ENCODE results near the gene TPRG1.

TPRG1 gene

GRCh38 chr3:189286188-189286587, 114.4 kb downstream of the TPRG1 start:
- DNase-seq: no peak

DNA sequence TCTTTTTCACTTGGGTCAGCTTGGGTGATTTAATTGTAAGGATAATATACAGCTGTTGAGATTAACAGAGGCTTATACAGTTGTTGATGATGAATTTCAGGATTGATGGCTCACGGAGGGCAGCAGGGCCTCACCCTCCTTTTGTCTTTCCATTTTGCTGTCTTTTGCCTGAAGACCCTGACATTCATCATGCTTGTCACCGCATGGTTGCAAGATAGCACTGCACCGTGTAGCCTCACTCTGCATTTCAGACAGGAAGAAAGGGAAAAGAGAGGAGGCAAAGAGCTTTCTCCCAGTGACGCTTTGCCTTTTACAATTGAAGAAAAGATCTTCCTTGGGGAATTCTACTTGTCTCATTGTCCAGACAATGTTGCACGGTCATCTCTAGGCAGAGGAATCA, 115.1 kb downstream of the TPRG1 start:
- no peak for DNase-seq

- DNase-seq: no peak
Observed at GRCh38 chr3:189288348-189289235, 116.8 kb downstream of the TPRG1 start.

DNA sequence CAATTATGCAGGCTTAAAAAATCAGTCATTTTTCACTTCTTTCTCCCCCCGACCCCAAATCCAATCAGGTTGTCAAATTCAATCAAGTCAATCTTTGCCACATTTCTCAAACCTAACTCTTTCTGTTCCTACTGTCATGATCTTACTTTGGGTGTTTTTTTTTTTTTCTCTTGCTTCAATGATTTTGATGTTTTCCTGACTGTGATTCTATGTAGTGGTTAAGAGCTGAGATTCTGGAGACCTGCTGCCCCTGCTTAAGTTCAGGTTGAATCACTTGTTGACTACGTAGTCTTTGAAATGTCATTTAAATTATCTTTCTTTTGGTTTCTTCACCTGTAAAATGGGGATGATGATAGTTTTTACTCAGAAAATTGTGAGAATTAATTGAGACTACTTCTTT, 117.5 kb downstream of the TPRG1 start:
- no peak for DNase-seq

GRCh38 chr3:189292667-189293484, 121.1 kb downstream of the TPRG1 start:
- no peak for DNase-seq

- DNase-seq: no peak
Observed at GRCh38 chr3:189294649-189295048, 122.9 kb downstream of the TPRG1 start.

DNA sequence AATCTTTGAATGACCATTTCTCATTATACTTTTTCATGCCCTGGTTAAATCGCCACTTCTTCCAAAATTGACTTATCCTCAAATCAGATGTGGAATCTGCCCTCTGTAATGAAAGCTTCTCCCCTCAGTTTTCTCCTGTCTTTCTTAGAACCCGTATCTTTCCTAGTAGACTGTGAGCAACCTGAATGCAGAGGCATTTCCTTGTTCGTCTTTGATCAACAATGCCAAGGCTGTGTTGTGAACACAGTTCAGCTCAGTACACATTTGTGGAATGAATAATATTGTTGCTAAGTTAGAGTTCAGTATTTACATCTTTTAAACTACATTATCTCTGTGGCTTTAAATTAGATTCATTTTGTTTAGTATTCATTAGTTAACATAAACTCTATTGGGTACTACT, 123.3 kb downstream of the TPRG1 start:
- no peak for DNase-seq

DNA sequence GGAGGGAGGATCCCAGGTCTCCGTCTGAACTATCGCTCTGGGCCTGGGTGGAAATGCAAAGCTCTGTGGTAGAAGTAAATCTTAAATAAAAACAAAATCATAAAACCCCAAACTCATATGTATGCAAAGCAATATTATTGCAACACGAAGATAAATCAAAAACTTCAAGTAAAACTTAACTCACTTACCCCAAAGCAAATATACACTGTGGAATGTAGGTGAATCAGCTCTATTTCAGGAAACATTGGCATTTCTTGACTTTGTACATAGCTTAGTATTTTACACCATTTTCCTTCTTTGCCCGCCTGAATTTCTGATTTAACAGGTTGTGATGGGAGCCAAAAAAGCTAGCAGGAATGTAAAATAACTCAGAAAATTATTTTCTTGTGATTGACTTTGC, 126.2 kb downstream of the TPRG1 start:
- DNase-seq: no peak

DNA sequence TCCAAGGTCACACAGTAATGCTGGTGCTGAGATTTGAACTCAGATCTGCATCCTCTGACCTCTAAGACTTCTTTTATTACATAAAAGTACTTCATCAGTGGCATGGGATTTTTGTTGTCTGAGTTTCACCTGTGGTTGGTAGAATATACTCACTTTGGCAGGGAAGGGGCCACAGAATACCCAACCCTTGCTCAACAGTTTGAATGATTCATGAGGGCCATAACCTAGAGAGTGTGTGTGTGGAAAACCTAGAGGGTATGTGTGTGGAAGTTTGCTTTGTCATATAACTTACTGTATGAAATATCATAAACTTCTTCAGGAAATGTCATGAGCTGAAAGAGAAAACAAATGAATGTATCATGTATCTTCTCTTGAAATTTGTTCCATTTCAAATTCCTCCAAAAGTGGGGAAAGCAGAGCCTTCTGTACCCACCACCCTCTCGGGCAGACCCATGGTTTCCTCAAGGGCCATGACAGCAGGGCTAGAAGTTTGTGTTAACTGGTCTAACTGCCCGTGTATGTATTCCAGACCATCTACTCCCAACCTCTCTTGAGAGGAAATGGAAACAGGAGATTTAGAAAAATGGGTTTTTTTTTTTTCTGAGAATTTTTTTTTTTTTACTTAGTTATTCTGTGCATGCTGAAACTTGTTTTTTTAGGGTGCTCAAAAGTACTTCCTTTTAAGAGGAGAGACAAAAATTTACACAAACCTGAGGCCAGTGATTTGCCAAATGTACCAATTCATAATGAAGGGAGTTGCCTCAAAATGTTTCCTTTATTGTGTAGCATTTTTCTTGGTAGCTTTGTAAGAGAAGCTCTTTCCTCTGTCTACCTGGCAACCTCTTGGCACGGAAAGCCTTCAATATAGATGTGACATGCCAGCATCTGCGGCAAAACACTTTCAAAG, 127.0 kb downstream of the TPRG1 start:
- no peak for DNase-seq

- no peak for DNase-seq
Observed at GRCh38 chr3:189300345-189300744, 128.6 kb downstream of the TPRG1 start.

DNA sequence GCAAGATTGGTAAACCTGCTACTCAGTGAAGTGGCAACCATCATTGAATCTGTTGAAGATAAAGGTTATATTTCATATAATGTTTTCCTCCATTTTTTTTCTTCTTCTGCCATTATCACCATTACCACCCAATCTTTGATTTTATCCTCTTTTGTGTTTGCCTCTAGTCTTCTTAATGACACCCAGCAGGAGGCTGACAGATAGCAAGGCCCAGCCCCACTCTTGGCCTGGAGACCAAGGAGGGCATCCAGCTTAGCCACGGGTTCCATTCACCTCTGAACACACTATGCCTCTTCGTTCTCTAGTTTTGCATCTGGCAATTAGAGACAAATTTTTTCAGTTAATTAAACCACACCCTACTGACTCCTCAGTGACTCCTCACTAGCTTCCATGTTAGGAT, 129.7 kb downstream of the TPRG1 start:
- no peak for DNase-seq

GRCh38 chr3:189303584-189303983, 131.8 kb downstream of the TPRG1 start:
- DNase-seq: no peak

DNA sequence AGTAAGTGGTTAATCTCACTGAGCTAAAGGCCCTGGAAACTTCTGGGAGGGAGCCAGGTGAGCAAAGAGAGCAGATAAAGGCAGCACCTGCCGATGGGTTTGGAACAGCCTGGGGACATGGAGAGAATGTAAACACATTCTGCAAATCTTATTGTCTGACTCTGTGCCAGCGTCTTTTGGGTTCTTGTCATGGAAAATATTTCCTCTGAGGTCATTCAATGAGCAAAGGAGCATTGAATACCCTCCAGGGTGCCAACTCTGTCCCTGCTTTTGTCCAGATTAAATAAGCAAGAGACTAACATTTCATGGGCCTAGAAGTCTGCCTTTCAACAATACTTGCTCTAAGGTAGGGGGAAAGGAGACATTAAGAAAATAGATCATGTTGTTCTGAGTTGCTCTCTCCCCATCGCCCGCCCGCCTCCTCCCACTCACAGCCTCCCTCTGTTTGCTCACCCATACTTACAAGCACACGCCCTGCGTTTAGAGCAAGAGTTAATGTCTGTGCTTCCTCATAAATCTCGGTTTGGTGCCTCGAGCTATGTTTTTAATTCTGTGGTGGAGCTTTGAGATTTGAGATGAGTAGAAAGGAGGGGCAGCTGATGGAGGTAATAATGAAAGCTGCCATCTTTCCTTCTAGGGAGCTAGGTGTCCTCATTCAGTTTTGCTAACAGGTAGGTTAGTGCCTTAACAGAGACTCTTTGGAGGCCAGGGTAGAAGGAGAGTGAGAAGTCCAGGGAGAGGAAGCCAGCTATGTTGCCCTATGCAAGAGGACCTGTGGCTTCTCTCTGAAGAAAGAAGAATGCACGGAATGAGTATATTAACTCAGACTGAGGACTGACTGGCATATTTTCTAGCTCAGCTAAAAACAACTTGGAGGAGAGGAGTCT, 132.9 kb downstream of the TPRG1 start:
- no peak for DNase-seq

- DNase-seq: no peak
Observed at GRCh38 chr3:189305412-189305811, 133.6 kb downstream of the TPRG1 start.

DNA sequence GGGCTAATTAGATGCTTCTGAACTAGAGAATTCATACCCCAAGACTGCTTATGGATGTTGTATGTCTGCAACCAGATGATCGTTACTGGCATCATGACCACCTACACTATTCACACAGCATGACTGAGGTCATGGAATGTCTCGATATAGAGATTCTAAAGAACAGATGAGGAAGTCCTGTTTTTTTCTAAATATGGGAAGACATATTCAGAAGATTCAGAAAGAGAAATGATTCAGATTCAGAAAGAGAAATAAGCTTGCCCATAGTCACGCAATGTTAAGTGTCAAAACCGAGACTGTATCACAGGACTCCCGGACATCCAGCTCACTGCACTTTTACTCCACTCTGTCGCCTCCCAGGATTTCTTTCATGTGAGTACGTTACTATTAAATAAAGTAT, 136.2 kb downstream of the TPRG1 start:
- peak; percentile 23 for DNase-seq

GRCh38 chr3:189308608-189309007, 136.8 kb downstream of the TPRG1 start:
- no peak for DNase-seq

GRCh38 chr3:189309400-189309975, 137.7 kb downstream of the TPRG1 start:
- DNase-seq: no peak

DNA sequence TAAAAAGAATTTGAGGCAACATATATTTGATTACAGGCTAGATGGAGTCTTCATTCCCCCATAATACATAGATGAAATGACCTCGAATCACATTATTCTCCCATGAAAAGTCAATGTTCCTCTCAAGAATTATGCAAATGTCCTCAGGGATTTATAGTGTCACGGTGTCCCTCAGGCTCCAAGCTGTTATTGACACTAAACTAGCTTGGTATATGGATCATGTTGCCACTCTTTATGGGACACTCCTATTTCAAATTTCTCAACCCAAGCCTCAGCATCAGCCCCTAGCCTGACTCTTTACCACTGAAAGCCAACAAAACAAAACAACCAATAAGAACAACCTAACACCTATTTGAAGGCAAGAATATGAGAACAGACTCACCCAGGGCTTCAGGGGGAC, 139.8 kb downstream of the TPRG1 start:
- DNase-seq: no peak

DNA sequence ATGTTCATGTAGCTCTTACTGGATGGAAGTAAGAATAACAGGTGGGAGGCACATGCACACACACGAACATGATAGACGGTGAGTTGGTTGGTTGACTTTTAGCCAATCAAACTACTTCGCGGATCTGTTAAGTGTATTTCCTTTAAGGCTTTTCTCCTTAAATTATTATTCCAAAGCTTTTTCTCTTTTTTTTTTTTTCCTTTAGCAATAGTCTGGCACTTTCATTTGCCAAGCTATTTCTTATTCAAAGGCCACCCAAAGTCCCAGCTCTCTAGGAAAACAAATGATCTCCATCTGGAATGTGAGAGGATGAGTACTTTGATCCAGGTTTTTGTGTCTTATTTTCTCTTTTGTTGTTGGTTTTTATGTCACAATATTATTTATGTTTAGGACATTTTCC, 141.1 kb downstream of the TPRG1 start:
- DNase-seq: no peak

- no peak for DNase-seq
Observed at GRCh38 chr3:189316296-189317019, 144.7 kb downstream of the TPRG1 start.

GRCh38 chr3:189317911-189318310, 146.1 kb downstream of the TPRG1 start:
- DNase-seq: no peak

Data from suppressor macrophage treated with lipopolysaccharide for 4 hours (primary cell).